ENCODE results near the gene GLIPR1.
"Not testable (repeated sequence)": the region's sequence is repeated elsewhere in the genome, so short reads cannot be mapped to it uniquely, and the experiment has no call there.

GLIPR1 gene

GRCh38 chr12:75480469-75480949 lies at the start of gene GLIPR1:
TSS of gene GLIPR1 (plus strand) at chr12:75480755. CDS start at chr12:75480881, 126 bp downstream.
- peak; percentile 39 to 46 for DNase-seq (ENCODE audit: low read depth in 1 of 2, low spot score in 1 of 2)

GRCh38 chr12:75432924-75433323 lies 47.6 kb upstream of the GLIPR1 start:
- DNase-seq (ENCODE audit: low read depth in 1 of 2, low spot score in 1 of 2) = no peak

- no peak for DNase-seq (ENCODE audit: low read depth in 1 of 2, low spot score in 1 of 2)
Measured at GRCh38 chr12:75437564-75437963, 43.0 kb upstream of the GLIPR1 start.

GRCh38 chr12:75438059-75438754 lies 42.3 kb upstream of the GLIPR1 start:
- peak in 1 of 2 donors; percentile 0 for DNase-seq (ENCODE audit: low read depth in 1 of 2, low spot score in 1 of 2)

- no peak for DNase-seq (ENCODE audit: low read depth in 1 of 2, low spot score in 1 of 2)
Measured at GRCh38 chr12:75439048-75439447, 41.5 kb upstream of the GLIPR1 start.

GRCh38 chr12:75439930-75440329 lies 40.6 kb upstream of the GLIPR1 start:
- no peak for DNase-seq (ENCODE audit: low read depth in 1 of 2, low spot score in 1 of 2)

GRCh38 chr12:75441687-75442449 lies 38.7 kb upstream of the GLIPR1 start:
- not testable (repeated sequence) for DNase-seq (ENCODE audit: low read depth in 1 of 2, low spot score in 1 of 2)

- DNase-seq (ENCODE audit: low read depth in 1 of 2, low spot score in 1 of 2) = not testable (repeated sequence)
Measured at GRCh38 chr12:75442454-75442853, 38.1 kb upstream of the GLIPR1 start.

- DNase-seq (ENCODE audit: low read depth in 1 of 2, low spot score in 1 of 2) = no peak
Measured at GRCh38 chr12:75443709-75444108, 36.8 kb upstream of the GLIPR1 start.

- DNase-seq (ENCODE audit: low read depth in 1 of 2, low spot score in 1 of 2) = no peak
Measured at GRCh38 chr12:75444429-75445136, 36.0 kb upstream of the GLIPR1 start.

GRCh38 chr12:75445137-75445507 lies 35.4 kb upstream of the GLIPR1 start:
- not testable (repeated sequence) for DNase-seq (ENCODE audit: low read depth in 1 of 2, low spot score in 1 of 2)

GRCh38 chr12:75446857-75447256 lies 33.7 kb upstream of the GLIPR1 start:
- no peak for DNase-seq (ENCODE audit: low read depth in 1 of 2, low spot score in 1 of 2)

GRCh38 chr12:75447691-75448393 lies 32.7 kb upstream of the GLIPR1 start:
- DNase-seq (ENCODE audit: low read depth in 1 of 2, low spot score in 1 of 2) = no peak

- DNase-seq (ENCODE audit: low read depth in 1 of 2, low spot score in 1 of 2) = no peak
Measured at GRCh38 chr12:75452675-75453330, 27.8 kb upstream of the GLIPR1 start.

- DNase-seq (ENCODE audit: low read depth in 1 of 2, low spot score in 1 of 2) = no peak
Measured at GRCh38 chr12:75455839-75456238, 24.7 kb upstream of the GLIPR1 start.

GRCh38 chr12:75457191-75457590 lies 23.4 kb upstream of the GLIPR1 start:
- DNase-seq (ENCODE audit: low read depth in 1 of 2, low spot score in 1 of 2) = no peak

GRCh38 chr12:75457866-75458265 lies 22.7 kb upstream of the GLIPR1 start:
- DNase-seq (ENCODE audit: low read depth in 1 of 2, low spot score in 1 of 2) = not testable (repeated sequence)

- DNase-seq (ENCODE audit: low read depth in 1 of 2, low spot score in 1 of 2) = no peak
Measured at GRCh38 chr12:75459755-75460154, 20.8 kb upstream of the GLIPR1 start.

- DNase-seq (ENCODE audit: low read depth in 1 of 2, low spot score in 1 of 2) = no peak
Measured at GRCh38 chr12:75460204-75460603, 20.4 kb upstream of the GLIPR1 start.

Data from stimulated activated CD4-positive, alpha-beta T cell treated with anti-CD3 and anti-CD28 coated beads, Interleukin-15, amount 100 ng/mL, for 1 hour (primary cell).